M059J (cell line): ENCODE data around the gene GPR155. TPM values are rescaled to one million over a fixed set of nuclear protein-coding genes. Genes with fewer than 3 reads are reported as not detected.

Experiments used
- total RNA-seq: library from RNA; depleted of rRNA; stranded (reverse); fragments of >200 nt; shearing (Covaris generic); gene quantifications from 2 replicates; pipeline ENCODE4 v1.2.3, GENCODE V29; 2014; rRNA removed

GPR155 gene
- total RNA-seq, 1 experiment from 2014 or later, result 2.5 TPM

Other genes with a start within 250 kb of the GPR155 start
- gene OLA1, start 238.5 kb downstream of the GPR155 start, total RNA-seq, result 64.6 and 110 TPM in 2 replicates
- 0.91 and 1.1 TPM in 2 replicates for gene SP9, start 152.1 kb downstream of the GPR155 start, total RNA-seq
- 16.5 and 22.2 TPM in 2 replicates for gene SCRN3, start 91.3 kb downstream of the GPR155 start, total RNA-seq
- gene WIPF1, start 110.8 kb upstream of the GPR155 start, total RNA-seq, result 5.2 and 10.6 TPM in 2 replicates